K562 (cell line): ENCODE measurements around the gene OST4. TPM values are rescaled to one million over a fixed set of nuclear protein-coding genes. Genes with fewer than 3 reads are reported as not detected.

Source experiments
- CHD2 ChIP-seq: IDR thresholded peaks from 2 replicates; pipeline ENCODE4 v1.6.1; 2011; ENCODE audit warnings: low read depth, low read length
- KDM2B ChIP-seq: fragments of 250-450 bp; sonication (Bioruptor Pico); IDR thresholded peaks from 2 replicates; pipeline ENCODE4 v1.8.0; 2021; ENCODE audit warnings: mild to moderate bottlenecking, moderate library complexity
- L3MBTL2 ChIP-seq: fragments of 450-650 bp; IDR thresholded peaks from 2 replicates; pipeline ENCODE4 v1.6.1; 2016; ENCODE audit warnings: mild to moderate bottlenecking, moderate library complexity
- MTA3 ChIP-seq: fragments of 450-650 bp; formaldehyde crosslinking; IDR thresholded peaks from 2 replicates; pipeline ENCODE4 v1.6.1; 2017; ENCODE audit warnings: mild to moderate bottlenecking, borderline replicate concordance
- PCBP1 ChIP-seq: fragments of 200-400 bp; formaldehyde crosslinking; IDR thresholded peaks from 2 replicates; pipeline ENCODE4 v1.6.1; 2018; ENCODE audit warnings: mild to moderate bottlenecking, low read depth, low read length; ENCODE audit not compliant: poor library complexity, severe bottlenecking
- RAD51 ChIP-seq: fragments of 450-650 bp; IDR thresholded peaks from 2 replicates; pipeline ENCODE4 v1.7.1; 2016; ENCODE audit warnings: low read depth, mild to moderate bottlenecking, borderline replicate concordance
- RBFOX2 ChIP-seq: fragments of 200-400 bp; formaldehyde crosslinking; IDR thresholded peaks from 2 replicates; pipeline ENCODE4 v1.6.1; 2017; ENCODE audit warnings: low read depth, mild to moderate bottlenecking, low read length, moderate library complexity
- TEAD4 ChIP-seq, 2 experiments: sonication (generic) in 1 of 2; formaldehyde crosslinking in 1 of 2; IDR thresholded peaks; 2 replicates each; pipeline versions ENCODE4 v1.6.1 to v1.8.0; 2012 to 2022; ENCODE audit warnings: borderline replicate concordance in 1 of 2, inconsistent platforms in 1 of 2, low read length in 1 of 2, mild to moderate bottlenecking in 1 of 2, missing genetic modification reagents in 1 of 2
- ZBTB33 ChIP-seq: sonication (generic); formaldehyde crosslinking; IDR thresholded peaks from 2 replicates; pipeline ENCODE4 v1.8.1; 2023; ENCODE audit warnings: mild to moderate bottlenecking, missing genetic modification reagents
- ZNF224 ChIP-seq: sonication (generic); formaldehyde crosslinking; IDR thresholded peaks from 2 replicates; pipeline ENCODE4 v1.8.0; 2022; ENCODE audit warnings: mild to moderate bottlenecking, missing genetic modification reagents
- ZNF398 ChIP-seq: fragments of 250-450 bp; sonication (Bioruptor Pico); IDR thresholded peaks from 2 replicates; pipeline ENCODE4 v1.8.0; 2021; ENCODE audit warnings: moderate library complexity, mild to moderate bottlenecking, inconsistent platforms
- ZNF561 ChIP-seq: fragments of 450-650 bp; formaldehyde crosslinking; conservative IDR thresholded peaks from 2 replicates; pipeline ENCODE4 v1.4.0; 2020; ENCODE audit warnings: mild to moderate bottlenecking, moderate library complexity
- polyA plus RNA-seq, 8 experiments: library from polyadenylated mRNA; depleted of rRNA in 4 of 8; stranded (reverse) in 5 of 8; unstranded in 3 of 8; fragments of >200 nt; fragmentation: Nextera tagmentation in 2 of 8; fragmentation: Illumina TruSeq in 1 of 8; extraction: Ambion mirVana in 2 of 8; extraction: Trizol in 1 of 8; gene quantifications; 2 replicates each; pipeline versions ENCODE4 v1.2.1 to v1.2.3, GENCODE V29; 2011 to 2014; ENCODE audit warnings: inconsistent platforms in 1 of 8, missing spikeins in 1 of 8
- total RNA-seq, 7 experiments: library from RNA; depleted of rRNA in 6 of 7; stranded (reverse); fragments of >200 nt in 6 of 7; fragmentation: Illumina TruSeq in 2 of 7; extraction: Trizol in 2 of 7; gene quantifications; 2 replicates each; pipeline versions ENCODE4 v1.2.1 to v1.2.3, GENCODE V29; 2011 to 2021; ENCODE audit warnings: low replicate concordance in 1 of 7
- TF ChIP-seq, protein P1 (sequence below), 2 experiments: fragments of 450-650 bp; IDR thresholded peaks; 2 replicates each; pipeline ENCODE4 v1.6.1; 2016; ENCODE audit warnings: mild to moderate bottlenecking in 2 of 2, borderline replicate concordance in 1 of 2, low read depth in 1 of 2, moderate library complexity in 1 of 2
- TF ChIP-seq, protein P2 (sequence below): sonication (generic); formaldehyde crosslinking; IDR thresholded peaks from 2 replicates; pipeline ENCODE4 v1.8.0; 2022; ENCODE audit warnings: mild to moderate bottlenecking, missing genetic modification reagents

Gene OST4
- total and polyA plus RNA-seq, 9 of the 15 experiments (the other 6 are each of a cell fraction or from before 2014, with no cell fraction given) = 186 to 1,155 (median 355) TPM

GRCh38 chr2:27086090-27086723, 14.8 kb upstream of the OST4 start (continued):
- TF ChIP-seq, protein P1, sequence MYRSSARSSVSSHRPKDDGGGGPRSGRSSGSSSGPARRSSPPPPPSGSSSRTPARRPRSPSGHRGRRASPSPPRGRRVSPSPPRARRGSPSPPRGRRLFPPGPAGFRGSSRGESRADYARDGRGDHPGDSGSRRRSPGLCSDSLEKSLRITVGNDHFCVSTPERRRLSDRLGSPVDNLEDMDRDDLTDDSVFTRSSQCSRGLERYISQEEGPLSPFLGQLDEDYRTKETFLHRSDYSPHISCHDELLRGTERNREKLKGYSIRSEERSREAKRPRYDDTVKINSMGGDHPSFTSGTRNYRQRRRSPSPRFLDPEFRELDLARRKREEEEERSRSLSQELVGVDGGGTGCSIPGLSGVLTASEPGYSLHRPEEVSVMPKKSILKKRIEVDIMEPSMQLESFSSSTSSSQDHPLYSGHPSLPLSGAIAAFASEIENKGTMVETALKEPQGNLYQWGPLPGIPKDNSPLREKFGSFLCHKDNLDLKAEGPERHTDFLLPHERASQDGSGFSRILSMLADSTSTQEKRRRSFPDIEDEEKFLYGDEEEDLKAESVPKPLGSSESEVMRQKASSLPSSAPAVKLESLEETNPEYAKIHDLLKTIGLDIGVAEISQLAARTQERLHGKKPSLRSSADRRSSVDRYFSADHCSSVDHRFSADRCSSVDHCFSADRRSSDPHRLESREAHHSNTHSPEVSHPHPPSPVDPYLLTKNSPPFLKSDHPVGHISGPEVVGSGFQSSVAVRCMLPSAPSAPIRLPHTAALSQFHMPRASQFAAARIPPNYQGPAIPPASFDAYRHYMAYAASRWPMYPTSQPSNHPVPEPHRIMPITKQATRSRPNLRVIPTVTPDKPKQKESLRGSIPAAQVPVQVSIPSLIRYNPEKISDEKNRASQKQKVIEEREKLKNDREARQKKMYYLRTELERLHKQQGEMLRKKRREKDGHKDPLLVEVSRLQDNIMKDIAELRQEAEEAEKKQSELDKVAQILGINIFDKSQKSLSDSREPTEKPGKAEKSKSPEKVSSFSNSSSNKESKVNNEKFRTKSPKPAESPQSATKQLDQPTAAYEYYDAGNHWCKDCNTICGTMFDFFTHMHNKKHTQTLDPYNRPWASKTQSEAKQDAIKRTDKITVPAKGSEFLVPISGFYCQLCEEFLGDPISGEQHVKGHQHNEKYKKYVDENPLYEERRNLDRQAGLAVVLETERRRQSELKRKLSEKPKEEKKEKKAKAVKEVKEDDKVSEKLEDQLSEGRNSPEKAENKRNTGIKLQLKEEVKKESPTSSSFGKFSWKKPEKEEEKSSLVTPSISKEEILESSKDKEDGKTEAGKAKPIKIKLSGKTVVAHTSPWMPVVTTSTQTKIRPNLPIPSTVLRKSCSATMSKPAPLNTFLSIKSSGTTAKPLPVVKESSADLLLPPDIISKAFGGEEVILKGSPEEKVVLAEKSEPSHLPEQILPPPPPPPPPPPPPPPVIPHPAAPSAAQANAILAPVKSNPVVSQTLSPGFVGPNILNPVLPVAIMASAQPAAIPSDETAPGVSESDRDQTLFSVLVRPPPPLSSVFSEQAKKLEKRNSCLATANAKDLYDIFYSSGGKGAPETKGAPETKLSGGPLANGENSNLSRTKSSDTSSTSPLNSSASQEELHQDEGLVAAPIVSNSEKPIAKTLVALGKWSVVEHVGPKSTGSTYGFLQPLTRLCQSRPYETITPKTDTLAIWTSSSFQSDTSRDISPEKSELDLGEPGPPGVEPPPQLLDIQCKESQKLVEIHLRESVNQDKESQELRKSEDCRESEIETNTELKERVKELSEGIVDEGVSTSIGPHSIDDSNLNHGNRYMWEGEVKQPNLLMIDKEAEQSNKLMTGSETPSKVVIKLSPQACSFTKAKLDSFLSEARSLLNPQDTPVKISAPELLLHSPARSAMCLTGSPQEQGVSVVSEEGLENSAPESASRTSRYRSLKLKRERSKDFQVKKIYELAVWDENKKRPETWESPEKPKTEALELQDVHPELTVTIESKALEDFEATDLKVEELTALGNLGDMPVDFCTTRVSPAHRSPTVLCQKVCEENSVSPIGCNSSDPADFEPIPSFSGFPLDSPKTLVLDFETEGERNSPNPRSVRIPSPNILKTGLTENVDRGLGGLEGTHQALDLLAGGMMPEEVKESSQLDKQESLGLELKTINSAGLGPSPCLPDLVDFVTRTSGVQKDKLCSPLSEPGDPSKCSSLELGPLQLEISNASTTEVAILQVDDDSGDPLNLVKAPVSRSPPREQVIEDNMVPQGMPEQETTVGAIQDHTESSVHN (IDR thresholded peaks at IDR 0.05; ENCODE audit: borderline replicate concordance in 1 of 2, low read depth in 1 of 2) = no peak
- TF ChIP-seq KDM2B (0 out of 2 replicates have a peak, but pooled peaks have one; percentile 6), RBFOX2 (peak; percentile 84), RAD51 (no peak), CHD2 (peak; percentile 24; the same call in 1 of the 2 replicates), ZNF224 (CRISPR knock-in tag) (no peak), ZNF561 (CRISPR knock-in tag) (no peak), PCBP1 (peak; percentile 23), MTA3 (no peak; the same call in 1 of the 2 replicates), ZNF398 (CRISPR knock-in tag) (no peak), ZBTB33 (CRISPR knock-in tag) (no peak), TEAD4 (IDR thresholded peaks at IDR 0.05; ENCODE audit: low read length) (no peak), TEAD4 (CRISPR knock-in tag; IDR thresholded peaks at IDR 0.05; ENCODE audit: borderline replicate concordance) (no peak), L3MBTL2 (peak; percentile 93)
- TF ChIP-seq, protein P2, sequence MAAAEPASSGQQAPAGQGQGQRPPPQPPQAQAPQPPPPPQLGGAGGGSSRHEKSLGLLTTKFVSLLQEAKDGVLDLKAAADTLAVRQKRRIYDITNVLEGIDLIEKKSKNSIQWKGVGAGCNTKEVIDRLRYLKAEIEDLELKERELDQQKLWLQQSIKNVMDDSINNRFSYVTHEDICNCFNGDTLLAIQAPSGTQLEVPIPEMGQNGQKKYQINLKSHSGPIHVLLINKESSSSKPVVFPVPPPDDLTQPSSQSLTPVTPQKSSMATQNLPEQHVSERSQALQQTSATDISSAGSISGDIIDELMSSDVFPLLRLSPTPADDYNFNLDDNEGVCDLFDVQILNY = no peak
